ENCODE data around the gene CBX2. TPM values are rescaled to one million over a fixed set of nuclear protein-coding genes. Genes with fewer than 3 reads are reported as not detected.

Gene CBX2
- total RNA-seq, 1 donor from 2014 or later: 11.9 TPM

DNA sequence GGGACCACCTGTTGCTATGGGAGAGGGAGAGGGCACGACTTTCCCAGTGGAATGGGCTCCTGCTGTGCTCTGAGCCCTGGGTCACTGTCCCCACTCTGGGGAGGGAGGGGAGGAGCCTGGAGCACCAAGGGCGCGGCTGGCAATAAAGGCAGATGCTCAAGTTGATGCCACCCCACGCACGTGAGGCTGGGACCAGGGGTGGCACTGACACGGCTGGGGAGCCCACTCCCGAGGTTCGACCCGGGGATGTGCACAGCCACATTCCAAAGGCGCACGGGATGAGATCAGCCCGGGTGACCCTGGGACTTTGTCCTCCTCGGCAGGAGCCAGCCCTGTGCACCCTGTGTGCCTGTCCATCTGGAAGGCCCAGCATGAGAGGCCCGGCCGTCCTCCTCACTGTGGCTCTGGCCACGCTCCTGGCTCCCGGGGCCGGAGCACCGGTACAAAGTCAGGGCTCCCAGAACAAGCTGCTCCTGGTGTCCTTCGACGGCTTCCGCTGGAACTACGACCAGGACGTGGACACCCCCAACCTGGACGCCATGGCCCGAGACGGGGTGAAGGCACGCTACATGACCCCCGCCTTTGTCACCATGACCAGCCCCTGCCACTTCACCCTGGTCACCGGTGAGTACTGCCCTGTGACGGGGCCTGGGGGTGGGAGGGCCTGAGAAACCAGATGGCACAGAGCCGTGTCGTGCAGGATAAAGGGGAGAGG lies 47.0 kb upstream of the CBX2 start, which contains the start of gene ENPP7:
Gene ENPP7 (plus strand): TSS at position 175 of the 715 bp plus-strand sequence. CDS start 197 bp downstream, at position 372.
- Histone ChIP-seq H3K36me3 (ENCODE audit: control insufficient read depth, insufficient read depth, low read length) (no peaks in the 10 kb centered on the region), H3K4me3 (ENCODE audit: low read depth, low read length) (no peak within 1 kb of the TSS), H3K27me3 (ENCODE audit: control insufficient read depth, insufficient read depth, low read length) (no peaks in the 10 kb centered on the region)
- no peak for TF ChIP-seq CTCF (IDR thresholded peaks at IDR 0.05; ENCODE audit: insufficient read depth, low read length, poor library complexity, severe bottlenecking)
- DNase-seq (ENCODE audit: low read depth): no peak

DNA sequence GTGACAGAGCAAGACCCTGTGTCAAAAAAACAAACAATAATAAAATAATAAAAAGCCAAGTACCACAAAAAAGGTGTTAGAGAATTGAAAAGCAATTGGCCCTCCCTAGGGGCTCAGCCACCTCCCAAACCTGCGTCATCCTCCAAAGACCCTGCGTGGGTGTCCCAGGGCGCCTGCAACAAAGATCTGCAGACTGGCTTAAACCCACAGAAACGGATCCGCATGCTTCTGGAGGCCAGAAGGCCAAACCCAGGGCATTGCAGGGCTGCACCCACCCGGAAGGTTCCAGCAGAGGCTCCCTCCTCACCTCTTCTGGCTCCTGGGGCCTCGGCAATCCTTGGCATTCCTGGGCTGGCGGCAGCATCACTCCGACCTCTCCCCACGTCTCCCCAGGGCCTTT lies 45.7 kb upstream of the CBX2 start:
- TF ChIP-seq CTCF (IDR thresholded peaks at IDR 0.05; ENCODE audit: insufficient read depth, low read length, poor library complexity, severe bottlenecking): no peak
- Histone ChIP-seq H3K36me3 (ENCODE audit: control insufficient read depth, insufficient read depth, low read length) (no peaks in the 10 kb centered on the region), H3K4me3 (ENCODE audit: low read depth, low read length) (no peak overlapping the region), H3K27me3 (ENCODE audit: control insufficient read depth, insufficient read depth, low read length) (no peaks in the 10 kb centered on the region)
- DNase-seq (ENCODE audit: low read depth): no peak

DNA sequence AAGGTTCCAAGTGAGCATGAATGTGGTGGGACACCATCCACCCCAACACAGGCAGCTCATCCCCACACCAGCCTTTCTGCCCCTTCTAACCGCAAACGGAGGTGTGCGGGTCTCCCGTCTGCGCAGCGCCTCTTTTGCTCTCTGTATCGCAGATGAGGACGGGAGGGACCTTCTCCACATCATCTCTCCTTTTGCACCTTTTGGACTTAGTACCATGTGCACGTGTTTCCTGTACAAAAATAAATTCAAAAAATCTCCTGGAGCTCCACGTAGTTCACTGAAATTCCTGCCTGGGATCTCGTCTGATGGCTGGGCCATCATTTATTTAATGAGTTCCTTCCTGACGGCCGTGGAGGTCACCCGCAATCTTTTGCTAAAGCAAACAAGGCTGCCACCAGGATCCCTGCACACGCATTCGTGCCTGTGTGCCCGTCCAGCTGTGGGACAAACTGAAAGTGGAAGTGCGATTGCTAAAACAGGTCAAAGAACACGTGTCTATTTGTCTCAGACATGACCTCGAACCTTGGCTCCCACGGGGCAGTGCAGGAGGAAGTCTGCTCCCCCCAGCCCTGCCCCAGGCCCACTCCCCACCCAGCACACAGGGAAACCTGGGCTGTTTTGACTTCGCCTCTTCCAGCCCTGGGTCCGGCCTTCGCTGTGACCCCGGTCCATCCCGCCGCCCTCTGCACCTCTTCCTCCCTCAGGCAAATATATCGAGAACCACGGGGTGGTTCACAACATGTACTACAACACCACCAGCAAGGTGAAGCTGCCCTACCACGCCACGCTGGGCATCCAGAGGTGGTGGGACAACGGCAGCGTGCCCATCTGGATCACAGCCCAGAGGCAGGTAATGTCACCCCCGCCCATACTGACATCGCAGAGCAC lies 44.9 kb upstream of the CBX2 start:
- H3K36me3 ChIP-seq (ENCODE audit: control insufficient read depth, insufficient read depth, low read length): no peaks in the 10 kb centered on the region
- H3K27me3 ChIP-seq (ENCODE audit: control insufficient read depth, insufficient read depth, low read length): peaks cover 4% of the 10 kb centered on the region
- TF ChIP-seq CTCF (IDR thresholded peaks at IDR 0.05; ENCODE audit: insufficient read depth, low read length, poor library complexity, severe bottlenecking): no peak
- no peak for DNase-seq (ENCODE audit: low read depth)
- no peak overlapping the region for H3K4me3 ChIP-seq (ENCODE audit: low read depth, low read length)

- no peak for TF ChIP-seq CTCF (IDR thresholded peaks at IDR 0.05; ENCODE audit: insufficient read depth, low read length, poor library complexity, severe bottlenecking)
Measured at GRCh38 chr17:79733692-79734070, 44.3 kb upstream of the CBX2 start.

GRCh38 chr17:79735096-79735495 lies 42.9 kb upstream of the CBX2 start:
- H3K4me3 ChIP-seq (ENCODE audit: low read depth, low read length): no peak overlapping the region
- H3K36me3 ChIP-seq (ENCODE audit: control insufficient read depth, insufficient read depth, low read length): no peaks in the 10 kb centered on the region
- H3K27me3 ChIP-seq (ENCODE audit: control insufficient read depth, insufficient read depth, low read length): peaks cover 7% of the 10 kb centered on the region
- DNase-seq (ENCODE audit: low read depth): no peak
- no peak for TF ChIP-seq CTCF (IDR thresholded peaks at IDR 0.05; ENCODE audit: insufficient read depth, low read length, poor library complexity, severe bottlenecking)

More at GRCh38 chr17:79733692-79734070, 44.3 kb upstream of the CBX2 start:
- Histone ChIP-seq H3K27me3 (ENCODE audit: control insufficient read depth, insufficient read depth, low read length) (peaks cover 4% of the 10 kb centered on the region), H3K4me3 (ENCODE audit: low read depth, low read length) (no peak overlapping the region), H3K36me3 (ENCODE audit: control insufficient read depth, insufficient read depth, low read length) (no peaks in the 10 kb centered on the region)
- no peak for DNase-seq (ENCODE audit: low read depth)
